Measurements from ENCODE around the gene WDR82. TPM values are rescaled to one million over a fixed set of nuclear protein-coding genes. Genes with fewer than 3 reads are reported as not detected.

WDR82 gene
- total RNA-seq, 1 experiment from 2014 or later: 44.5 TPM

GRCh38 chr3:52299247-52299878, 20.9 kb upstream of the WDR82 start:
- Histone ChIP-seq H4K20me1 (ENCODE audit: insufficient read depth) (no peaks in the 10 kb centered on the region), H3K27ac (no peak overlapping the region), H3F3A (ENCODE audit: insufficient read depth, low read depth) (no peaks in the 10 kb centered on the region), H3K9me3 (ENCODE audit: insufficient read depth, low read depth) (no peaks in the 10 kb centered on the region), H2AFZ (no peak overlapping the region), H3K4me2 (no peak overlapping the region), H3K4me1 (replicated peaks; ENCODE audit: insufficient read depth) (no peaks in the 10 kb centered on the region), H3K9me2 (ENCODE audit: insufficient read depth) (no peaks in the 10 kb centered on the region), H3K27me3 (ENCODE audit: insufficient read depth, low read depth) (no peaks in the 10 kb centered on the region), H3K4me3 (no peak overlapping the region), H3K79me2 (ENCODE audit: low read depth) (no peaks in the 10 kb centered on the region), H3K36me3 (ENCODE audit: low read depth) (no peaks in the 10 kb centered on the region)
- BruUV-seq (replicated peaks): no TSS peak
- CTCF ChIA-PET: interaction anchor here (0.7 kb wide), 1 partner anchor 678 kb away, joined by 7 read pairs; no protein-coding TSS in a partner anchor
- DNase-seq: no peak
- TF ChIP-seq EZH2 (IDR thresholded peaks at IDR 0.05; ENCODE audit: low read depth) (no peak), CTCF (conservative IDR thresholded peaks at IDR 0.05) (no peak)
- POLR2A ChIA-PET (ENCODE audit: unreplicated experiment): interaction anchor here (0.6 to 0.7 kb wide), 2 partner anchors 11 to 583 kb away, joined by 3 to 12 read pairs; no protein-coding TSS in a partner anchor
- intact Hi-C loops (cut with micrococcal nuclease; ENCODE audit: unreplicated experiment): no loop called here

DNA sequence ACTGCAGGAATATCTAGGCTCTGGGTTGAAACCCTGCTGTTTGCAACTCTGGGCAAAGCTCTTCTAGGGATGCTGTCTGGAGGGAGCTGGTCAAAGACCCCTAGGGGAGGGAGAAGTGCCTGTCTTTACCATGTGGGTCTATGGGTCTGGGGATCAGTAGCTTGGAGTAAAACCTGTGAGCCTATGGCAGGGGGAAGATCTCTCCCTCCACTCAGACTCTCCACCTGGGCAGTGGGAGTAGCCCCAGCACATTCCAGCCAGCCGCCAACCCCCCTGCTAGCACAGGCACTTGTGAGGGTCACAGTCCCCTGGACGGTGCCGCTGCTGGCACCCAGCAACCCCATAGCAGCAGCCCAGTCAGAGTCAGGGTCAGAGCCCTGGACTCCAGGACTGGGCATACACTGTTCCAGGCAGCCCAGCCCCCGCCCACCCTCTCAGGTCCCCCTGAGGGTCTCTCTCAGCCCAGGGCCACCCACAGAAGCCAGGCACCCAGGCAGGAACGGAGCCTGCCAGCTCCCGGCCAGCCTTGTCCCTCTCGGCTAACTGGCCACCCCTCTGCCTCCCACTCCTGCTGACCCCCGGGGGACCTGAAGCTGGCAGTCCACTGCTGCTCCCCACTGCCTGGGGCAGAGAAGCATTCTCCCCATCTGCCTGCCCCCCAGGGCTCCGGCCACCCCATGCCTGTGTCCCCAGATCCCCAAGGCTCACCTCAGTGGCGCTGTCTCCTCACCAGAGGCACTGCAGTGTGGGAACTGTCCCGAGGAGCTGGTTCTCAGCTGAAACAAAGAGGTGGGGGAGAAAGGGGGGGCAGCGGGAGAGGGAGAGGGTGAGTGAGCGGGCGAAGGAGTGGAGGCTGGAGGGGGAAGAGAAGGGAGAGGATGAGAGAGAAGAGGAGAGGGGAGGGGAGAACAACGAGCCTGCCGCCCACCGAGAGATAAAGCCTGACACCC, 20.0 kb upstream of the WDR82 start:
- Histone ChIP-seq H3K27me3 (ENCODE audit: insufficient read depth, low read depth) (no peaks in the 10 kb centered on the region), H2AFZ (no peak overlapping the region), H3K27ac (no peak overlapping the region), H3K4me3 (no peak overlapping the region), H3K4me2 (no peak overlapping the region), H3K9me3 (ENCODE audit: insufficient read depth, low read depth) (no peaks in the 10 kb centered on the region), H3K4me1 (replicated peaks; ENCODE audit: insufficient read depth) (no peaks in the 10 kb centered on the region), H3K79me2 (ENCODE audit: low read depth) (no peaks in the 10 kb centered on the region), H3F3A (ENCODE audit: insufficient read depth, low read depth) (no peaks in the 10 kb centered on the region), H4K20me1 (ENCODE audit: insufficient read depth) (no peaks in the 10 kb centered on the region), H3K36me3 (ENCODE audit: low read depth) (no peaks in the 10 kb centered on the region), H3K9me2 (ENCODE audit: insufficient read depth) (no peaks in the 10 kb centered on the region)
- intact Hi-C loops (cut with micrococcal nuclease; ENCODE audit: unreplicated experiment): no loop called here
- POLR2A ChIA-PET (ENCODE audit: unreplicated experiment): interaction anchor here (0.7 kb wide), 1 partner anchor 582 kb away, joined by 12 read pairs; no protein-coding TSS in a partner anchor
- DNase-seq: no peak
- CTCF ChIA-PET: interaction anchor here (0.7 kb wide), 1 partner anchor 678 kb away, joined by 7 read pairs; no protein-coding TSS in a partner anchor
- no TSS peak for BruUV-seq (replicated peaks)
- TF ChIP-seq CTCF (conservative IDR thresholded peaks at IDR 0.05) (no peak), EZH2 (IDR thresholded peaks at IDR 0.05; ENCODE audit: low read depth) (no peak)

DNA sequence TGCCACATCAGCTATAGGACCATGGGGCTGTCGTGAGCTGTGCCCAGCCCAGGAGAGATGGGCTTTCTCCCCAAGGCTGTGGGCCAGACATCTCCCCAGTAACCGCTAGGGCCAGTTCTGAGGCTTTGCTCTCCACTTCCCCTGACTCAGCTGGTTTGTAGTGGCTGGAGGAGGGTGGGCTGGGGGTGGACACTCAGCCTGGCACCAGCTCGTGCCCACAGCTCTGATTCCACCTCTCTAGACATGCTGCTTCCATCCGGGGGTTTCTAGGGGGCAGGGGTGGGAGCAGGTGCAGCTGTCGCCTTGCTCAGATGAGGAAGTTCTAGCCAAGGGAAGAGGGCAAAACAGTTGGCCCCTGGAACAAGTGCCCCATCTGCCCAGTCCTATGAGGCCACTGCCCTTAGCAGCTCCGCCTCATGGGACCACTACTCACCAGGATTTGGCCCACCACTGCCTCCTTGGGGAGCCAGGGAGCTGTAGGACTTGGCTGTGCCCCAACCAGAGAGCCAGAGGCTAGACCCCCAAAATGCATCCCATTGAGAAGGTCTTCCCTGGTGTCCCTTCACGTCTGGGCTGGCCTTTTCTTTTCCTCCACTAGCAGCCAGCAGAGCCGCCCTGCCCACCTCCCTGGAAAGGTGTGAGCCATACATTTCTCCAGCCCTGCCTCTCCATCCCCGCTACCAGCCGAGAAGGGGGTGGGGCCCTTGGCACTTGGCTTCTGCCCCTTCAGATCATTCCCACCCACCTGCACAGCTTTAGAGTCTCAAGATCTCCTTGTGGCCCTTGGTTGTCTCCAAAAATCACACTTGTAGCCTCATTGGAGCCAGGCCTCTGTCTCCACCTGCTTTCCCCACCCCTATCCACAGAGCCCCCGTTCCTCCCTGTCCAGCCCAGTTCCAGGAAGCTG, 19.0 kb upstream of the WDR82 start:
- no peaks in the 10 kb centered on the region for H4K20me1 ChIP-seq (ENCODE audit: insufficient read depth)
- no peaks in the 10 kb centered on the region for H3K9me3 ChIP-seq (ENCODE audit: insufficient read depth, low read depth)
- no peak overlapping the region for H3K4me2 ChIP-seq
- no peaks in the 10 kb centered on the region for H3K9me2 ChIP-seq (ENCODE audit: insufficient read depth)
- ChIA-PET POLR2A (ENCODE audit: unreplicated experiment) (no interaction called here), CTCF (interaction anchor here (0.6 kb wide), 1 partner anchor 355 kb away, joined by 6 read pairs; no protein-coding TSS in a partner anchor)
- no peaks in the 10 kb centered on the region for H3K79me2 ChIP-seq (ENCODE audit: low read depth)
- intact Hi-C loops (cut with micrococcal nuclease; ENCODE audit: unreplicated experiment): no loop called here
- H2AFZ ChIP-seq: no peak overlapping the region
- no TSS peak for BruUV-seq (replicated peaks)
- no peaks in the 10 kb centered on the region for H3F3A ChIP-seq (ENCODE audit: insufficient read depth, low read depth)
- no peaks in the 10 kb centered on the region for H3K36me3 ChIP-seq (ENCODE audit: low read depth)
- no peak overlapping the region for H3K27ac ChIP-seq
- DNase-seq: no peak
- no peaks in the 10 kb centered on the region for H3K4me1 ChIP-seq (replicated peaks; ENCODE audit: insufficient read depth)
- no peaks in the 10 kb centered on the region for H3K27me3 ChIP-seq (ENCODE audit: insufficient read depth, low read depth)
- TF ChIP-seq CTCF (conservative IDR thresholded peaks at IDR 0.05) (no peak), EZH2 (IDR thresholded peaks at IDR 0.05; ENCODE audit: low read depth) (no peak)
- no peak overlapping the region for H3K4me3 ChIP-seq
